HG03108 (cell line): ENCODE data around the gene PIGH.
"Not testable (repeated sequence)": the region's sequence is repeated elsewhere in the genome, so short reads cannot be mapped to it uniquely, and the experiment has no call there.

Source experiments
- ATAC-seq: cut with Tn5 transposase; IDR thresholded peaks from one replicate; pipeline ENCODE4 v1.9.1; 2021; ENCODE audit warnings: moderate library complexity; ENCODE audit not compliant: unreplicated experiment

PIGH gene

GRCh38 chr14:67555518-67556090 is 44.5 kb downstream of the PIGH start:
- no peak for ATAC-seq

- ATAC-seq: no peak
Observed at GRCh38 chr14:67554341-67554740, 45.7 kb downstream of the PIGH start.

GRCh38 chr14:67553547-67553946 is 46.5 kb downstream of the PIGH start:
- no peak for ATAC-seq

GRCh38 chr14:67551940-67552339 is 48.1 kb downstream of the PIGH start:
- no peak for ATAC-seq

GRCh38 chr14:67551123-67551522 is 48.9 kb downstream of the PIGH start:
- ATAC-seq: no peak

- ATAC-seq: no peak
Observed at GRCh38 chr14:67549734-67550133, 50.3 kb downstream of the PIGH start.

GRCh38 chr14:67547224-67547780 is 52.8 kb downstream of the PIGH start:
- ATAC-seq: no peak

- no peak for ATAC-seq
Observed at GRCh38 chr14:67544590-67544989, 55.5 kb downstream of the PIGH start.

- ATAC-seq: not testable (repeated sequence)
Observed at GRCh38 chr14:67542620-67543019, 57.4 kb downstream of the PIGH start.

GRCh38 chr14:67541448-67542387 is 58.4 kb downstream of the PIGH start:
- no peak for ATAC-seq
